HCT116 (cell line): ENCODE results near the gene BRK1. TPM values are rescaled to one million over a fixed set of nuclear protein-coding genes. Genes with fewer than 3 reads are reported as not detected.
"Not testable (repeated sequence)": the region's sequence is repeated elsewhere in the genome, so short reads cannot be mapped to it uniquely, and the experiment has no call there.

Experiments used
- ATAC-seq: fragments of 200-7000 bp; cut with Tn5 transposase; 2 replicates; pipeline ENCODE4 v1.9.1; 2020; ENCODE audit warnings: mild to moderate bottlenecking, moderate library complexity
- BruUV-seq: library from RNA; stranded (reverse); fragments of 400-500 nt; replicated peaks from 2 replicates; lab custom pipeline; 2021; lab: Mats Ljungman, UMichigan
- CTCF ChIA-PET: fragments of 300-600 bp; sonication (Branson Sonifier 250); formaldehyde crosslinking; loops from one replicate; lab custom pipeline; 2021; ENCODE audit warnings: antibody characterized with exemption; lab: Charles Lee
- POLR2A ChIA-PET: fragments of 300-600, 350-600 bp; sonication (Branson Sonifier 250); formaldehyde crosslinking; loops from one replicate; lab custom pipeline; 2021; ENCODE audit warnings: antibody characterized with exemption; lab: Charles Lee
- RAD21 ChIA-PET, 2 experiments: fragments of 300-600 bp; sonication (Branson Sonifier 250); formaldehyde crosslinking; loops; one replicate each; lab custom pipeline; 2023; ENCODE audit warnings: low total read pairs in 2 of 2; ENCODE audit not compliant: uncharacterized antibody in 2 of 2, unreplicated experiment in 2 of 2, low non-redundant PET in 1 of 2; lab: Charles Lee
- DNase-seq: peaks from one replicate; pipeline ENCODE4 v3.0.0-alpha.2; 2010; ENCODE audit warnings: low read depth, low spot score
- H2AFZ ChIP-seq: fragments of 200-600 bp; shearing (Covaris generic), sonication (generic); 2 replicates; pipeline ENCODE4 v1.6.1; 2017; ENCODE audit warnings: low read depth, mixed run types, mixed read lengths, antibody characterized with exemption, low read length; ENCODE audit not compliant: poor library complexity, severe bottlenecking
- H3K27ac ChIP-seq: 2 replicates; pipeline ENCODE4 v1.5.1; 2012; ENCODE audit warnings: low read depth, low read length
- H3K27me3 ChIP-seq: fragments of 200-600 bp; sonication (generic); 2 replicates; pipeline ENCODE4 v1.6.1; 2016; ENCODE audit warnings: mixed run types, low read length, mixed read lengths; ENCODE audit not compliant: insufficient read depth
- H3K36me3 ChIP-seq, 2 experiments: fragments of 200-500 bp in 1 of 2; fragments of 200-600 bp in 1 of 2; sonication (Bioruptor generic) in 1 of 2; sonication (generic) in 1 of 2; 2 replicates each; pipeline versions ENCODE4 v1.5.1 to v1.6.1; 2014 to 2016; ENCODE audit warnings: low read length in 2 of 2, inconsistent platforms in 1 of 2, mixed read lengths in 1 of 2, mixed run types in 1 of 2; ENCODE audit not compliant: insufficient read depth in 2 of 2, control insufficient read depth in 1 of 2
- H3K4me1 ChIP-seq, 2 experiments: fragments of 200-600 bp in 1 of 2; sonication (generic) in 1 of 2; 2 replicates each; pipeline versions ENCODE4 v1.5.1 to v1.6.1; 2012 to 2017; ENCODE audit warnings: low read length in 2 of 2, inconsistent platforms in 1 of 2, mild to moderate bottlenecking in 1 of 2, mixed read lengths in 1 of 2, mixed run types in 1 of 2, moderate library complexity in 1 of 2; ENCODE audit not compliant: insufficient read depth in 2 of 2, control insufficient read depth in 1 of 2
- H3K4me2 ChIP-seq: fragments of 200-600 bp; sonication (generic); 2 replicates; pipeline ENCODE4 v1.6.1; 2017; ENCODE audit warnings: mixed run types, low read length, mixed read lengths
- H3K4me3 ChIP-seq, 2 experiments: fragments of 200-600 bp in 1 of 2; sonication (generic) in 1 of 2; replicated peaks in 1 of 2; 2 replicates each; pipeline ENCODE4 v1.5.1; 2011 to 2016; ENCODE audit warnings: low read length in 2 of 2, control low read depth in 1 of 2, low read depth in 1 of 2, mild to moderate bottlenecking in 1 of 2, mixed read lengths in 1 of 2, mixed run types in 1 of 2
- H3K79me2 ChIP-seq: fragments of 200-600 bp; sonication (generic); 2 replicates; pipeline ENCODE4 v1.6.1; 2017; ENCODE audit warnings: mild to moderate bottlenecking, mixed run types, low read length, moderate library complexity, mixed read lengths; ENCODE audit not compliant: insufficient read depth
- H3K9ac ChIP-seq: fragments of 200-600 bp; sonication (generic); 2 replicates; pipeline ENCODE4 v1.6.1; 2016; ENCODE audit warnings: low read length, mixed read lengths
- H3K9me2 ChIP-seq: fragments of 200-600 bp; sonication (generic), shearing (Covaris generic); 2 replicates; pipeline ENCODE4 v1.6.1; 2017; ENCODE audit warnings: mixed run types, mild to moderate bottlenecking, moderate library complexity; ENCODE audit not compliant: insufficient read depth
- H3K9me3 ChIP-seq, 2 experiments: fragments of 200-500 bp in 1 of 2; fragments of 200-600 bp in 1 of 2; sonication (Bioruptor generic) in 1 of 2; sonication (generic) in 1 of 2; 2 replicates each; pipeline ENCODE4 v1.6.1; 2014 to 2017; ENCODE audit warnings: low read length in 2 of 2, mixed read lengths in 2 of 2, inconsistent platforms in 1 of 2, low read depth in 1 of 2, mild to moderate bottlenecking in 1 of 2, mixed run types in 1 of 2, moderate library complexity in 1 of 2; ENCODE audit not compliant: control insufficient read depth in 1 of 2, insufficient read depth in 1 of 2
- H4K20me1 ChIP-seq: fragments of 200-600 bp; sonication (generic), shearing (Covaris generic); 2 replicates; pipeline ENCODE4 v1.6.1; 2017; ENCODE audit warnings: mixed run types, mild to moderate bottlenecking, moderate library complexity; ENCODE audit not compliant: insufficient read depth
- CBX3 ChIP-seq: IDR thresholded peaks from 2 replicates; pipeline ENCODE4 v1.6.1; 2012; ENCODE audit warnings: low read depth
- CEBPB ChIP-seq: IDR thresholded peaks from 2 replicates; pipeline ENCODE4 v1.6.1; 2012; ENCODE audit warnings: low read depth
- ELF1 ChIP-seq: IDR thresholded peaks from 2 replicates; pipeline ENCODE4 v1.6.1; 2012; ENCODE audit warnings: low read depth, borderline replicate concordance
- EZH2 ChIP-seq: fragments of 200-600 bp; sonication (generic); IDR thresholded peaks from 2 replicates; pipeline ENCODE4 v1.6.1; 2017; ENCODE audit warnings: antibody characterized with exemption, mixed run types
- JUND ChIP-seq: IDR thresholded peaks from 2 replicates; pipeline ENCODE4 v1.6.1; 2012
- POLR2A ChIP-seq: IDR thresholded peaks from 2 replicates; pipeline ENCODE4 v1.7.0; 2011; ENCODE audit warnings: borderline replicate concordance; ENCODE audit not compliant: insufficient read depth, insufficient read length; ENCODE audit errors: extremely low read depth
- SIN3A ChIP-seq: IDR thresholded peaks from 2 replicates; pipeline ENCODE4 v1.6.1; 2012; ENCODE audit warnings: low read depth
- SP1 ChIP-seq: IDR thresholded peaks from 2 replicates; pipeline ENCODE4 v1.6.1; 2012; ENCODE audit warnings: low read depth
- SRF ChIP-seq: IDR thresholded peaks from 2 replicates; pipeline ENCODE4 v1.6.1; 2012; ENCODE audit warnings: low read depth
- TCF7L2 ChIP-seq: IDR thresholded peaks from 2 replicates; pipeline ENCODE4 v1.7.0; 2011; ENCODE audit warnings: borderline replicate concordance, inconsistent platforms; ENCODE audit not compliant: insufficient read depth, insufficient read length; ENCODE audit errors: extremely low read depth
- ZNF274 ChIP-seq: fragments of 200-500 bp; sonication (Bioruptor generic); IDR thresholded peaks from 2 replicates; pipeline ENCODE4 v1.6.1; 2014; ENCODE audit warnings: mild to moderate bottlenecking, low read depth, low read length, inconsistent platforms
- intact Hi-C: fragments of 100-400 bp; cut with micrococcal nuclease; formaldehyde crosslinking; loops from 2 replicates; pipeline ENCODE4 v1.10.0; 2022
- total RNA-seq: library from RNA; stranded (reverse); gene quantifications from one replicate; pipeline ENCODE4 v1.2.1, GENCODE V29; 2021; ENCODE audit not compliant: unreplicated experiment
- TF ChIP-seq, protein P1 (sequence below), 3 experiments: fragments of 200-600 bp in 1 of 3; sonication (generic) in 1 of 3; IDR thresholded peaks in 2 of 3; conservative IDR thresholded peaks in 1 of 3; 2 replicates each; pipeline ENCODE4 v1.5.1; 2012 to 2017; ENCODE audit warnings: low read depth in 2 of 3, low read length in 2 of 3, antibody characterized with exemption in 1 of 3, borderline replicate concordance in 1 of 3, control low read depth in 1 of 3, mild to moderate bottlenecking in 1 of 3, mixed read lengths in 1 of 3, mixed run types in 1 of 3, moderate library complexity in 1 of 3; ENCODE audit not compliant: insufficient read depth in 1 of 3

Gene BRK1
- total RNA-seq, 1 experiment from 2014 or later: 93.4 TPM

DNA sequence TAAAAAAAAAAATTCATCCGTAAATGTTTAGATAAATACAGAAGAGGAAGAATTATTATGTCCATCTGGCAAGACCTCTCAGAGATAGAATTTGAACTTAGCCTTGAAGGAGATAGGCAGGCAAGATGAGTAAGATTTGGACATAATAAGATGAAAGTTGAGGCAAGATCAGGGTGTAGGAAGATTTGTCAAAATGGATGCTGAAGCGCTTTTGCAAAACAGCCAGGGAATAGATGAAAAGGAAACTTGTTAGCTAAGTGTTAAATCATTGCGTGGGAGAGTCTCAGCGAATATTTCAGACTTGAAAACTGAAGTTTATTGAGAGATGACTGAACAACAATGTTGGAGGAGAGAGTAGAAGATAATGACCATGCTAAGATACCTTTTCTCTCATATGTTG is 7.2 kb downstream of the BRK1 start:
- Histone ChIP-seq H3K27me3 (no peaks in the 10 kb centered on the region), H3K79me2 (peaks cover 71% of the 10 kb centered on the region), H3K27ac (no peak overlapping the region), H2AFZ (no peak overlapping the region), H3K36me3 (peaks cover 15 to 27% of the 10 kb centered on the region in 2 experiments; a peak in 3 of 4 replicates), H3K9me3 (no peaks in the 10 kb centered on the region), H3K9ac (no peak overlapping the region), H3K9me2 (no peaks in the 10 kb centered on the region), H3K4me3 (no peak overlapping the region), H3K4me1 (no peaks in the 10 kb centered on the region), H3K4me2 (no peak overlapping the region), H4K20me1 (0 out of 2 replicates have a peak, but pooled peaks cover 6% of the 10 kb centered on the region)
- DNase-seq (no peak), ATAC-seq (no peak)
- intact Hi-C loops: no loop called here
- BruUV-seq: no TSS peak
- TF ChIP-seq ZNF274 (no peak), JUND (no peak), CBX3 (no peak), SIN3A (no peak), POLR2A (no peak), EZH2 (no peak), SRF (no peak), SP1 (no peak), TCF7L2 (no peak), ELF1 (no peak), CEBPB (no peak)
- TF ChIP-seq, protein P1, sequence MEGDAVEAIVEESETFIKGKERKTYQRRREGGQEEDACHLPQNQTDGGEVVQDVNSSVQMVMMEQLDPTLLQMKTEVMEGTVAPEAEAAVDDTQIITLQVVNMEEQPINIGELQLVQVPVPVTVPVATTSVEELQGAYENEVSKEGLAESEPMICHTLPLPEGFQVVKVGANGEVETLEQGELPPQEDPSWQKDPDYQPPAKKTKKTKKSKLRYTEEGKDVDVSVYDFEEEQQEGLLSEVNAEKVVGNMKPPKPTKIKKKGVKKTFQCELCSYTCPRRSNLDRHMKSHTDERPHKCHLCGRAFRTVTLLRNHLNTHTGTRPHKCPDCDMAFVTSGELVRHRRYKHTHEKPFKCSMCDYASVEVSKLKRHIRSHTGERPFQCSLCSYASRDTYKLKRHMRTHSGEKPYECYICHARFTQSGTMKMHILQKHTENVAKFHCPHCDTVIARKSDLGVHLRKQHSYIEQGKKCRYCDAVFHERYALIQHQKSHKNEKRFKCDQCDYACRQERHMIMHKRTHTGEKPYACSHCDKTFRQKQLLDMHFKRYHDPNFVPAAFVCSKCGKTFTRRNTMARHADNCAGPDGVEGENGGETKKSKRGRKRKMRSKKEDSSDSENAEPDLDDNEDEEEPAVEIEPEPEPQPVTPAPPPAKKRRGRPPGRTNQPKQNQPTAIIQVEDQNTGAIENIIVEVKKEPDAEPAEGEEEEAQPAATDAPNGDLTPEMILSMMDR (IDR thresholded peaks at IDR 0.05 in 2 of 3, conservative IDR thresholded peaks at IDR 0.05 in 1 of 3; ENCODE audit: borderline replicate concordance in 1 of 3, insufficient read depth in 1 of 3, low read depth in 2 of 3, low read length in 2 of 3): no peak
- CTCF ChIA-PET: no interaction called here
- POLR2A ChIA-PET: no interaction called here
- RAD21 ChIA-PET: no interaction called here

GRCh38 chr3:10135872-10136271 is 20.4 kb downstream of the BRK1 start:
- intact Hi-C loops, DNase-seq, CTCF ChIA-PET, H3K27me3 ChIP-seq, H3K36me3 ChIP-seq, H2AFZ ChIP-seq, POLR2A ChIA-PET, H4K20me1 ChIP-seq, H3K79me2 ChIP-seq, H3K4me2 ChIP-seq, H3K4me3 ChIP-seq, H3K9me2 ChIP-seq, BruUV-seq, ATAC-seq, H3K27ac ChIP-seq, H3K9me3 ChIP-seq, H3K4me1 ChIP-seq, RAD21 ChIA-PET, H3K9ac ChIP-seq: not testable (repeated sequence)
